ENCODE results near the gene MTG1. TPM values are rescaled to one million over a fixed set of nuclear protein-coding genes. Genes with fewer than 3 reads are reported as not detected.

The MTG1 gene
- total RNA-seq, 4 donors from 2014 or later, result 28.7 to 65.7 (median 34.7) TPM

GRCh38 chr10:133349160-133349568 lies 44.8 kb upstream of the MTG1 start:
- H3K27ac ChIP-seq, result no peak overlapping the region
- peaks cover 0 to 2% (median 0%) of the 10 kb centered on the region in 3 donors for H3K36me3 ChIP-seq
- no peak for DNase-seq (ENCODE audit: low spot score in 2 of 2)
- no peak overlapping the region for H3K4me3 ChIP-seq
- peaks cover 0 to 37% (median 5%) of the 10 kb centered on the region in 4 donors for H3K4me1 ChIP-seq
- 73 to 82% methylated on average over 8 of the region's 8 CpGs for WGBS, 2 donors
- no peaks in the 10 kb centered on the region for H3K9me3 ChIP-seq
- TF ChIP-seq POLR2A (IDR thresholded peaks at IDR 0.05) (no peak), EP300 (IDR thresholded peaks at IDR 0.05) (no peak)
- TF ChIP-seq, protein P1, sequence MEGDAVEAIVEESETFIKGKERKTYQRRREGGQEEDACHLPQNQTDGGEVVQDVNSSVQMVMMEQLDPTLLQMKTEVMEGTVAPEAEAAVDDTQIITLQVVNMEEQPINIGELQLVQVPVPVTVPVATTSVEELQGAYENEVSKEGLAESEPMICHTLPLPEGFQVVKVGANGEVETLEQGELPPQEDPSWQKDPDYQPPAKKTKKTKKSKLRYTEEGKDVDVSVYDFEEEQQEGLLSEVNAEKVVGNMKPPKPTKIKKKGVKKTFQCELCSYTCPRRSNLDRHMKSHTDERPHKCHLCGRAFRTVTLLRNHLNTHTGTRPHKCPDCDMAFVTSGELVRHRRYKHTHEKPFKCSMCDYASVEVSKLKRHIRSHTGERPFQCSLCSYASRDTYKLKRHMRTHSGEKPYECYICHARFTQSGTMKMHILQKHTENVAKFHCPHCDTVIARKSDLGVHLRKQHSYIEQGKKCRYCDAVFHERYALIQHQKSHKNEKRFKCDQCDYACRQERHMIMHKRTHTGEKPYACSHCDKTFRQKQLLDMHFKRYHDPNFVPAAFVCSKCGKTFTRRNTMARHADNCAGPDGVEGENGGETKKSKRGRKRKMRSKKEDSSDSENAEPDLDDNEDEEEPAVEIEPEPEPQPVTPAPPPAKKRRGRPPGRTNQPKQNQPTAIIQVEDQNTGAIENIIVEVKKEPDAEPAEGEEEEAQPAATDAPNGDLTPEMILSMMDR (IDR thresholded peaks at IDR 0.05), result no peak
- peaks cover 0 to 14% of the 10 kb centered on the region in 2 donors for H3K27me3 ChIP-seq

- TF ChIP-seq EP300 (IDR thresholded peaks at IDR 0.05) (no peak), POLR2A (IDR thresholded peaks at IDR 0.05) (no peak)
- TF ChIP-seq, protein P1 (IDR thresholded peaks at IDR 0.05), result no peak
- WGBS, 2 donors, result 66 to 73% methylated on average over 4 to 9 of the region's 9 CpGs
These were observed 44.4 kb upstream of the MTG1 start for GRCh38 chr10:133349577-133350011.

GRCh38 chr10:133350283-133350949 lies 43.5 kb upstream of the MTG1 start:
- TF ChIP-seq EP300 (IDR thresholded peaks at IDR 0.05) (no peak), POLR2A (IDR thresholded peaks at IDR 0.05) (no peak)
- TF ChIP-seq, protein P1 (IDR thresholded peaks at IDR 0.05), result no peak
- 67 to 74% methylated on average over 5 to 12 of the region's 12 CpGs for WGBS, 2 donors
- H3K9me3 ChIP-seq, result no peaks in the 10 kb centered on the region
- H3K4me3 ChIP-seq, result no peak overlapping the region
- H3K36me3 ChIP-seq, result peaks cover 0 to 15% (median 0%) of the 10 kb centered on the region in 3 donors
- peaks cover 0 to 8% of the 10 kb centered on the region in 2 donors for H3K27me3 ChIP-seq
- no peak for DNase-seq (ENCODE audit: low spot score in 2 of 2)
- H3K4me1 ChIP-seq, result peaks cover 0 to 43% (median 5%) of the 10 kb centered on the region in 4 donors
- no peak overlapping the region for H3K27ac ChIP-seq

More at GRCh38 chr10:133349577-133350011, 44.4 kb upstream of the MTG1 start:
- no peak overlapping the region for H3K27ac ChIP-seq
- H3K36me3 ChIP-seq, result peaks cover 0 to 6% (median 0%) of the 10 kb centered on the region in 3 donors
- H3K4me3 ChIP-seq, result no peak overlapping the region
- no peak for DNase-seq (ENCODE audit: low spot score in 2 of 2)
- H3K9me3 ChIP-seq, result no peaks in the 10 kb centered on the region
- peaks cover 0 to 37% (median 5%) of the 10 kb centered on the region in 4 donors for H3K4me1 ChIP-seq
- H3K27me3 ChIP-seq, result peaks cover 0 to 14% of the 10 kb centered on the region in 2 donors

DNA sequence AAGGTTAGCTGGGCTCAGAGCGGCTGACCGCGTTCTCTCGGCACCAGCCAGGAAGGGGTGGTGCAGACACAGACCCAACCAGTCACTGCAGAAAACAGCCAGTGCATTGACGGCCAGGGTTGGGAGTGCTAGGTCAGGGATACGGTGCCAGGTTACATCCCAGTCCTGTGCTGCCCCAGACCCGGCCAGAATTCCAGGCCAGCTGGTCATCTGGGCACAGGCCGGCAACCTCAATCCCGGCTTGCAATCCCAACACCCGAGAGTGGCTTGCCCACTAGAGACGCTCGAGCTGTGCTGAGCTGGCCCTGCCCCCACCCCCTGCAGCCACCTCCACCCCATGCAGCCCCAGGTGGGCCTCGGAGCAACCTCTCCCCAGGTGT lies 43.0 kb upstream of the MTG1 start:
- DNase-seq (ENCODE audit: low spot score in 2 of 2), result no peak
- H3K4me1 ChIP-seq, result peaks cover 0 to 48% (median 6%) of the 10 kb centered on the region in 4 donors

More for the DNA sequence above, 43.0 kb upstream of the MTG1 start:
- Histone ChIP-seq H3K27me3 (peaks cover 0 to 8% of the 10 kb centered on the region in 2 donors), H3K9me3 (no peaks in the 10 kb centered on the region), H3K36me3 (peaks cover 0 to 20% (median 0%) of the 10 kb centered on the region in 3 donors), H3K27ac (no peak overlapping the region), H3K4me3 (no peak overlapping the region)
- TF ChIP-seq POLR2A (IDR thresholded peaks at IDR 0.05) (no peak), EP300 (IDR thresholded peaks at IDR 0.05) (no peak)
- TF ChIP-seq, protein P1 (IDR thresholded peaks at IDR 0.05), result no peak
- 0 to 30% methylated on average over 1 to 9 of the region's 13 CpGs for WGBS, 2 donors
